IPS-15b (cell line): Measurements from ENCODE around the gene KIAA1755.

Source experiments
- H3K27me3 ChIP-seq: one replicate; pipeline ENCODE4 v1.6.1; 2013; ENCODE audit warnings: low read length; ENCODE audit not compliant: control insufficient read depth, insufficient read depth
- H3K36me3 ChIP-seq: one replicate; pipeline ENCODE4 v1.6.1; 2013; ENCODE audit warnings: low read length; ENCODE audit not compliant: control insufficient read depth, insufficient read depth
- H3K4me1 ChIP-seq: one replicate; pipeline ENCODE4 v1.6.1; 2013; ENCODE audit warnings: mild to moderate bottlenecking, low read length; ENCODE audit not compliant: control insufficient read depth, insufficient read depth
- H3K4me3 ChIP-seq: one replicate; pipeline ENCODE4 v1.5.1; 2013; ENCODE audit warnings: low read depth, low read length
- H3K9ac ChIP-seq: one replicate; pipeline ENCODE4 v1.6.1; 2013; ENCODE audit warnings: low read depth, mild to moderate bottlenecking, low read length
- H3K9me3 ChIP-seq: one replicate; pipeline ENCODE4 v1.6.1; 2013; ENCODE audit warnings: mild to moderate bottlenecking, low read length; ENCODE audit not compliant: control insufficient read depth, insufficient read depth

Gene KIAA1755

DNA sequence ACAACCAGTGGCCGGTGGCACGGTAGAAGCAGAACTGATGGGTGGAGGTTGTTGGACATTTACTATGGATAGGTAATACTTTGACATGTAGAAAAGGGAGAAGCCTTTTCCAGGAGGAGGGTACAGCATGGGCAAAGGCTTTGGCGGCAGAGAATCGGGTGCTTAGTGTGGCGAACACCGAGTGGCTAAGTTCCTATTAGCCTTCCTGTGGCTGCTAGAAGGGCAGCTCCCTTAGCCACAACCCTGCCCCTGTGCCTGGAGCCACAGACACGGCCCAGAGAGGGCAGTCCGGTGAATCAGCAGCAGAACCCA, 57.6 kb downstream of the KIAA1755 start:
- Histone ChIP-seq H3K9me3 (no peaks in the 10 kb centered on the region), H3K4me1 (no peaks in the 10 kb centered on the region), H3K9ac (no peak overlapping the region), H3K36me3 (no peaks in the 10 kb centered on the region), H3K27me3 (no peaks in the 10 kb centered on the region), H3K4me3 (no peak overlapping the region)

- no peaks in the 10 kb centered on the region for H3K36me3 ChIP-seq
- no peaks in the 10 kb centered on the region for H3K9me3 ChIP-seq
- no peak overlapping the region for H3K9ac ChIP-seq
- no peaks in the 10 kb centered on the region for H3K4me1 ChIP-seq
- H3K4me3 ChIP-seq = no peak overlapping the region
- no peaks in the 10 kb centered on the region for H3K27me3 ChIP-seq
Measured at GRCh38 chr20:38202153-38202981, 58.2 kb downstream of the KIAA1755 start.

GRCh38 chr20:38201356-38201755, 59.2 kb downstream of the KIAA1755 start:
- H3K36me3 ChIP-seq = no peaks in the 10 kb centered on the region
- no peaks in the 10 kb centered on the region for H3K4me1 ChIP-seq
- H3K4me3 ChIP-seq = no peak overlapping the region
- H3K9me3 ChIP-seq = no peaks in the 10 kb centered on the region
- no peaks in the 10 kb centered on the region for H3K27me3 ChIP-seq
- H3K9ac ChIP-seq = no peak overlapping the region

- Histone ChIP-seq H3K36me3 (no peaks in the 10 kb centered on the region), H3K9ac (no peak overlapping the region), H3K9me3 (no peaks in the 10 kb centered on the region), H3K4me1 (no peaks in the 10 kb centered on the region), H3K27me3 (no peaks in the 10 kb centered on the region), H3K4me3 (no peak overlapping the region)
Measured at GRCh38 chr20:38200646-38201045, 59.9 kb downstream of the KIAA1755 start.

DNA sequence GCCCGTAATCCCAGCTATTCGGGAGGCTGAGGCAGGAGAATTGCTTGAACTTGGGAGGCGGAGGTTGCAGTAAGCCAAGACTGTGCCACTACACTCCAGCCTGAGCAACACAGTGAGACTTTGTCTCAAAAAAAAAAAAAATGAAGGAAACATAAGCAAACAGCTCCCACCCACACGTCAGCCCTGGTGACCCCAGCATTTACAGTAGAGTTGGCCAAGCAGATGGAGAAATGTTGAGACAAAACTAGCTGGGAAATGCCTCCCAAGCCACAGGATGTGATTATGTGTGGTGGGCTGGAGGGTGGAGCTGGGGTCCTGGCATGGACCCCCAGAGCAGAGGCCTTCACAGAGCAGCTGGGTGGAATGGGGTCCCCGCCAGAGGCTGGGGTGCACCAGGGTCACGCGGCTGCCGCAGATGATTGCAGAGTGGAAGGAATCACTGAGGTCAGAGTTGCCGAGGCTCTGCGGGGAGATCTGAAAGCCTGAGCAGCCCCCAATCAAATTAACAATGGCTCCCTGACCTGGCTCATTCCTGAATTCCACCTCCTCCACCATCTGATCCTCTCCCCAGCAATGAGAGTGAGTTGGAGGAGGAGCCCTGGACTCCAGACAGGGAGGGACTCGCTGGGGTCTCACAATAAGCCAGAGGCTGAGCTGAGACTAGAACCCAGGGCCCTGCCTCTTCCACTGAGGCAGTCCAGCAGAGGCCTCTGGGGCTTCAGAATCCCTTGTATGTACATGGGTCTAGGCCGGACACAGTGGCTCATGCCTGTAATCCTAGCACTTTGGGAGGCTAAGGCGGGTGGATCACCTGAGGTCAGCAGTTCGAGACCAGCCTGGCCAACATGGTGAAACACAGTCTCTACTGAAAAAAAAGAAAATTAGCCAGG, 60.8 kb downstream of the KIAA1755 start:
- Histone ChIP-seq H3K27me3 (no peaks in the 10 kb centered on the region), H3K9ac (no peak overlapping the region), H3K4me1 (no peaks in the 10 kb centered on the region), H3K9me3 (no peaks in the 10 kb centered on the region), H3K36me3 (no peaks in the 10 kb centered on the region), H3K4me3 (no peak overlapping the region)

DNA sequence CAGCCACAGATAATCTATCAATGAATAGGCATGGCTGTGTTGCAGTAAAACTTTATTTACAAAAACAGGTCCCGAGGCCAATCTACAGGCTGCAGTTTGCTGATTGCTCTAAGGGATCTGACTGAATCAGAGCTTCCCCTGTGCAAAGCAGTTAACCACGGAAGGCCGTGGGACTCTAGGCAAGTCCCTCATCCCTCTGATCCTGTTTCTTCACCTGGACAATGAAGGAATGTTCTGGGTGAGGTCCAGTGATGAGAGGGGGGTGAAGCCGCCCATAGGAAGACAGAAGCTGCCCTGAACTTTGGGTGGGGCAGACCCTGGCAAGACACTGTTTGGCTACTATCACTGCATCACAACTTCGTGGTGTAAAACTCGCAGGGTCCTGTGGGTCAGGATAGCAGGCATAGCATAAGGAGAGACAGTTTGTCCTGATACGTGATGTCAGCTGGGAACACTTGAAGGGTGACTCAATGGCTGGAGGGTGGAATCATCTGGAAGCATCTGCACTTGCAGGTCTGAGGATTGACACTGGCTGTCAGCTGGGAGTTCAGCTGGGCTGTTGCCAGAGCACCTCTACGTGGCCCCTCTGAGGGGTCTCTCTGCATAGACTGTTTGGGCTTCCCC, 62.2 kb downstream of the KIAA1755 start:
- Histone ChIP-seq H3K9me3 (no peaks in the 10 kb centered on the region), H3K36me3 (no peaks in the 10 kb centered on the region), H3K4me3 (no peak overlapping the region), H3K4me1 (no peaks in the 10 kb centered on the region), H3K9ac (no peak overlapping the region), H3K27me3 (no peaks in the 10 kb centered on the region)

GRCh38 chr20:38197619-38198018, 62.9 kb downstream of the KIAA1755 start:
- H3K36me3 ChIP-seq = no peaks in the 10 kb centered on the region
- no peaks in the 10 kb centered on the region for H3K27me3 ChIP-seq
- H3K4me1 ChIP-seq = no peaks in the 10 kb centered on the region
- H3K9ac ChIP-seq = no peak overlapping the region
- H3K9me3 ChIP-seq = no peaks in the 10 kb centered on the region
- no peak overlapping the region for H3K4me3 ChIP-seq

- Histone ChIP-seq H3K4me3 (no peak overlapping the region), H3K9ac (no peak overlapping the region), H3K9me3 (no peaks in the 10 kb centered on the region), H3K36me3 (no peaks in the 10 kb centered on the region), H3K27me3 (no peaks in the 10 kb centered on the region), H3K4me1 (no peaks in the 10 kb centered on the region)
Measured at GRCh38 chr20:38197217-38197616, 63.3 kb downstream of the KIAA1755 start.

DNA sequence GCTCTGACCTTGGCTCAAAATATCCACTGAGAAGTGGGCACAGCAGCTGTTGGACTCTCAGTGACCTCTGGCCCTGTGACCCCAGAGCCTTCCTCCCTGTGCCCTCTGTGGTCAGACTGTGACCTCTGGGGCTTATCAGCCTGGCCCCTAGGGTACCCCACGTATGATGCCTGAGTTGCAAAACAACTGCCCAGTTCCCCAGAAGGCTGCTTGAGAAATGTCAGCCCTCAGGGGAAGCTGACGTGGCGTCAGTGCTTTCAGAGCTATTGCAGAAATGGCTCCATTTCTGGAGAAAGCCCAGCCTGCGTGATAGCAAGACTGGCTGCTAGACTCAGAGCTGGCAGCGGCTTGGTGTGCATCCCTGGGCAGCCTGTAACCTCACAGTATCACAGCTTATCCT, 63.9 kb downstream of the KIAA1755 start:
- Histone ChIP-seq H3K9me3 (no peaks in the 10 kb centered on the region), H3K27me3 (no peaks in the 10 kb centered on the region), H3K36me3 (no peaks in the 10 kb centered on the region), H3K9ac (no peak overlapping the region), H3K4me1 (peaks cover under 1% of the 10 kb centered on the region), H3K4me3 (no peak overlapping the region)

- Histone ChIP-seq H3K4me1 (peaks cover 2% of the 10 kb centered on the region), H3K4me3 (no peak overlapping the region), H3K27me3 (no peaks in the 10 kb centered on the region), H3K9me3 (no peaks in the 10 kb centered on the region), H3K9ac (no peak overlapping the region), H3K36me3 (no peaks in the 10 kb centered on the region)
Measured at GRCh38 chr20:38196076-38196475, 64.5 kb downstream of the KIAA1755 start.

GRCh38 chr20:38195521-38195920, 65.0 kb downstream of the KIAA1755 start:
- Histone ChIP-seq H3K4me1 (peaks cover 2% of the 10 kb centered on the region), H3K9me3 (no peaks in the 10 kb centered on the region), H3K27me3 (no peaks in the 10 kb centered on the region), H3K4me3 (no peak overlapping the region), H3K9ac (no peak overlapping the region), H3K36me3 (no peaks in the 10 kb centered on the region)
